HG02642 (cell line): ENCODE data around the gene FAM107B.
"Not testable (repeated sequence)": the region's sequence is repeated elsewhere in the genome, so short reads cannot be mapped to it uniquely, and the experiment has no call there.

Experiments
- ATAC-seq: cut with Tn5 transposase; IDR thresholded peaks from one replicate; pipeline ENCODE4 v1.9.1; 2021; ENCODE audit warnings: mild to moderate bottlenecking; ENCODE audit not compliant: unreplicated experiment, poor library complexity

FAM107B gene

GRCh38 chr10:14774797-14775196 is at the start of gene FAM107B:
FAM107B (minus strand) TSS chr10:14774897; CDS start chr10:14774663, 234 bp downstream.
- no peak for ATAC-seq

- ATAC-seq: no peak
These were observed 49.3 kb upstream of the FAM107B start for GRCh38 chr10:14823966-14824365.

GRCh38 chr10:14822879-14823755 is 48.4 kb upstream of the FAM107B start:
- ATAC-seq: no peak

- ATAC-seq: no peak
These were observed 47.1 kb upstream of the FAM107B start for GRCh38 chr10:14821635-14822375.

GRCh38 chr10:14820775-14821154 is 46.1 kb upstream of the FAM107B start:
- no peak for ATAC-seq

GRCh38 chr10:14820010-14820774 is 45.5 kb upstream of the FAM107B start:
- no peak for ATAC-seq

- not testable (repeated sequence) for ATAC-seq
These were observed 42.0 kb upstream of the FAM107B start for GRCh38 chr10:14816717-14817116.

GRCh38 chr10:14815681-14816080 is 41.0 kb upstream of the FAM107B start:
- no peak for ATAC-seq

- ATAC-seq: no peak
These were observed 37.6 kb upstream of the FAM107B start for GRCh38 chr10:14812271-14812670.

GRCh38 chr10:14810969-14811953 is 36.6 kb upstream of the FAM107B start:
- no peak for ATAC-seq

- ATAC-seq: no peak
These were observed 31.6 kb upstream of the FAM107B start for GRCh38 chr10:14806318-14806717.

GRCh38 chr10:14803827-14804226 is 29.1 kb upstream of the FAM107B start:
- ATAC-seq: no peak

- no peak for ATAC-seq
These were observed 27.0 kb upstream of the FAM107B start for GRCh38 chr10:14801723-14802122.

- no peak for ATAC-seq
These were observed 25.7 kb upstream of the FAM107B start for GRCh38 chr10:14800397-14800796.

GRCh38 chr10:14798636-14799035 is 23.9 kb upstream of the FAM107B start:
- no peak for ATAC-seq

- ATAC-seq: no peak
These were observed 13.2 kb upstream of the FAM107B start for GRCh38 chr10:14787938-14788337.

GRCh38 chr10:14784459-14785055 is 9.9 kb upstream of the FAM107B start:
- ATAC-seq: no peak

- no peak for ATAC-seq
These were observed 8.1 kb upstream of the FAM107B start for GRCh38 chr10:14782691-14783363.

- ATAC-seq: no peak
These were observed 7.1 kb upstream of the FAM107B start for GRCh38 chr10:14781763-14782162.
